AG04450 (cell line): Measurements from ENCODE around the gene TMCC1. TPM values are rescaled to one million over a fixed set of nuclear protein-coding genes. Genes with fewer than 3 reads are reported as not detected.

Experiments used
- CTCF ChIA-PET: fragments of 300-600, 350-600 bp; formaldehyde crosslinking; extraction: SDS; loops from one replicate; lab custom pipeline; 2022; ENCODE audit warnings: antibody characterized with exemption, inconsistent platforms; lab: Charles Lee
- POLR2A ChIA-PET: fragments of 350-600 bp; formaldehyde crosslinking; extraction: SDS; loops from one replicate; lab custom pipeline; 2021; ENCODE audit warnings: antibody characterized with exemption, inconsistent platforms; lab: Yijun Ruan, JAX
- DNase-seq: peaks from one replicate; pipeline ENCODE4 v3.0.0-alpha.2; 2011; ENCODE audit warnings: low read depth, low spot score
- H3K27ac ChIP-seq: one replicate; pipeline ENCODE4 v1.5.1; 2012; ENCODE audit warnings: low read depth, low read length, control low read depth
- H3K27me3 ChIP-seq: one replicate; pipeline ENCODE4 v1.6.0; 2012; ENCODE audit warnings: low read length; ENCODE audit not compliant: control insufficient read depth, insufficient read depth
- H3K4me3 ChIP-seq: 2 replicates; pipeline ENCODE4 v1.5.1; 2011; ENCODE audit warnings: mild to moderate bottlenecking, low read depth, low read length, control low read depth
- H3K9me3 ChIP-seq: 2 replicates; pipeline ENCODE4 v1.5.1; 2012; ENCODE audit warnings: low read length; ENCODE audit not compliant: control insufficient read depth, insufficient read depth
- polyA plus RNA-seq: library from polyadenylated mRNA; depleted of rRNA; stranded (reverse); fragments of >200 nt; gene quantifications from 2 replicates; pipeline ENCODE4 v1.2.3, GENCODE V29; 2011
- TF ChIP-seq, protein P1 (sequence below): IDR thresholded peaks from 2 replicates; pipeline ENCODE4 v1.5.1; 2011; ENCODE audit warnings: low read depth, low read length, control low read depth, inconsistent platforms

TMCC1 gene
- polyA plus RNA-seq, 1 experiment: 14.1 TPM

DNA sequence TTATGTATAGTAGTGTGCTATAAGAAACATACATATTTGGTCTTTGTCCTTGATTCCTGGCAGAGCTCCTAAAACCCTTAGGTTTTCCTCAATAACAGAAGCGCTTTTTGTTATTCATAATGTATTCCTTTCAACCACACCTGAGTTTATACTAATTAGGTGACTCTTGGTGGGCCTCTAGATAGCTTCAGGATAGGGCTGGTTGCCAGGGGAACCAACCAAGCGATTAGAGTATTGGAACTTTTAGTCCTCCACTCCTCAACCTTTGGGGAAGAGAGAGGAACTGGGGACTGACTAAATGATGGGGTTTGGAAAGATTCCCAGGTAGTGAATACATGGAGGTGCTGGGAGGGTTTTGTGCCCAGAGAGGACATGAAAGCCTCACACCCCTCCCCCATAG lies 24.6 kb downstream of the TMCC1 start:
- ChIA-PET CTCF (no interaction called here), POLR2A (no interaction called here)
- TF ChIP-seq, protein P1, sequence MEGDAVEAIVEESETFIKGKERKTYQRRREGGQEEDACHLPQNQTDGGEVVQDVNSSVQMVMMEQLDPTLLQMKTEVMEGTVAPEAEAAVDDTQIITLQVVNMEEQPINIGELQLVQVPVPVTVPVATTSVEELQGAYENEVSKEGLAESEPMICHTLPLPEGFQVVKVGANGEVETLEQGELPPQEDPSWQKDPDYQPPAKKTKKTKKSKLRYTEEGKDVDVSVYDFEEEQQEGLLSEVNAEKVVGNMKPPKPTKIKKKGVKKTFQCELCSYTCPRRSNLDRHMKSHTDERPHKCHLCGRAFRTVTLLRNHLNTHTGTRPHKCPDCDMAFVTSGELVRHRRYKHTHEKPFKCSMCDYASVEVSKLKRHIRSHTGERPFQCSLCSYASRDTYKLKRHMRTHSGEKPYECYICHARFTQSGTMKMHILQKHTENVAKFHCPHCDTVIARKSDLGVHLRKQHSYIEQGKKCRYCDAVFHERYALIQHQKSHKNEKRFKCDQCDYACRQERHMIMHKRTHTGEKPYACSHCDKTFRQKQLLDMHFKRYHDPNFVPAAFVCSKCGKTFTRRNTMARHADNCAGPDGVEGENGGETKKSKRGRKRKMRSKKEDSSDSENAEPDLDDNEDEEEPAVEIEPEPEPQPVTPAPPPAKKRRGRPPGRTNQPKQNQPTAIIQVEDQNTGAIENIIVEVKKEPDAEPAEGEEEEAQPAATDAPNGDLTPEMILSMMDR: no peak
- no peak for DNase-seq
- Histone ChIP-seq H3K4me3 (no peak overlapping the region), H3K27me3 (no peaks in the 10 kb centered on the region), H3K27ac (no peak overlapping the region), H3K9me3 (no peaks in the 10 kb centered on the region)

DNA sequence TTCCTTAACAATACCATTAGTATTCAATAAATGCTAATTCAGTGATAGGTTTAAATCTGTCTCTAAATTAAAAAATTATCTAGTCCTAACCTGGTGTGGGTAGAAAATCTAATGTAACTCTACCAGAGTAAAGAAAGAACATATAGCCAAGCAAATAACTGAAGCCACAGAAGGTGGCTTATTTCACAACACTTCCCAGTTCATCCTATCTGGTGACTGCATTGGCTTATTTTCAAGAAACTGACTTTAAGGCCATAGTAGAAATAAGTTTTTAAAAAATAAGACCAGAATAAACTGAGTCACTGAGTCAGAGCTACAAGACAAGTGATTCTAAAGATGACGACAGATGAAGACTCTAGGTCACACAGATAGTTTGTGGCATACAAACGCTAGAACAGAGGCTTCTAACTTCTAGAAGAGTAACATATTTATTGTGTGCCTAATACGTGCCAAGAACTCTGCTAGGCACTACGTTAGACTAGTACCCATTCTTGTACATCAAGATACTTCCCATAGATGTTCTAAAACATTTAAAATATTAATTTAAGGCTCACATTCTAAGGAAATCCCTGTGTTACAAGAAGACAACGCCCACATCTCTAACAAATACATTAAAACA lies 25.9 kb downstream of the TMCC1 start:
- Histone ChIP-seq H3K27ac (no peak overlapping the region), H3K4me3 (no peak overlapping the region), H3K27me3 (no peaks in the 10 kb centered on the region), H3K9me3 (no peaks in the 10 kb centered on the region)
- POLR2A ChIA-PET: interaction anchor here (0.6 kb wide), 1 partner anchor 34 kb away, joined by 3 read pairs; no protein-coding TSS in a partner anchor
- TF ChIP-seq, protein P1: no peak
- CTCF ChIA-PET: no interaction called here
- no peak for DNase-seq

DNA sequence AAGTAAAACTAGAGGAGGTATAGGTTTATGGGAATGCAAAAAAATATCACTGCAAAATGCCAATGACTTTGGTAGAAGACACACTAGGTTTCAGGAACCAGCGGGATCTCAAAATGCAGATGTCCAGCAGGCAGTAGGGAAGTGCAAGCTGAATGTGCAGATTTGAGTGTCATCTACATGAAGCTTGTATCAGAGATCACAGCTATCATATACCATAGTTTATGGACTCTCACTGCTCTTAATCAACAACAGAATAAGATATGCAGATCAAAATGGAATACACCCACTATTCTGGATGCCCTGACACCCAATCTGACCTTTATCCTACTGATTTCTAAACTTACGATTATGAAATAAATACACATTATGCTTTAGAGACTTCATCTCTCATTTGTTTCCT lies 27.7 kb downstream of the TMCC1 start:
- Histone ChIP-seq H3K4me3 (no peak overlapping the region), H3K27ac (no peak overlapping the region), H3K27me3 (no peaks in the 10 kb centered on the region), H3K9me3 (no peaks in the 10 kb centered on the region)
- no peak for DNase-seq
- ChIA-PET POLR2A (no interaction called here), CTCF (no interaction called here)
- TF ChIP-seq, protein P1: no peak

DNA sequence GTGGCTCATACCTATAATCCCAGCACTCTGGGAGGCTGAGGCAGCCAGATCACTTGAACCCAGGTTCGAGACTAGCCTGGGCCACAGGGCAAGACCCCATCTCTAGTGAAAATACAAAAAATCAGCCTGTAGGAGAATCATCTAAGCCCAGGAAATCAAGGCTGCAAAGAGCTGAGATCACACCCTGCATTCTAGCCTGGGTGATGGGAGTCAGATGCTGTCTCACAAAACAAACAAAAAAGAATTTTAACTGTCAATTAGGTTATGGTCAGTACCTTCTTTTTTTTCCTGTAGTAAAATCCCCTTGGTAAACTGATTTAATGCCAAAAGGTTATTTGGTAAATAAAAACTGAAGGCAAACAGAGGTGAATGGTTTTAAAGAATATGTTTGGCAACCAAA lies 29.0 kb downstream of the TMCC1 start:
- ChIA-PET POLR2A (no interaction called here), CTCF (interaction anchor here (0.6 kb wide), 2 partner anchors 40 to 461 kb away, joined by 3 read pairs; no protein-coding TSS in a partner anchor)
- Histone ChIP-seq H3K9me3 (no peaks in the 10 kb centered on the region), H3K27me3 (no peaks in the 10 kb centered on the region), H3K27ac (no peak overlapping the region), H3K4me3 (no peak overlapping the region)
- TF ChIP-seq, protein P1: no peak
- DNase-seq: no peak

DNA sequence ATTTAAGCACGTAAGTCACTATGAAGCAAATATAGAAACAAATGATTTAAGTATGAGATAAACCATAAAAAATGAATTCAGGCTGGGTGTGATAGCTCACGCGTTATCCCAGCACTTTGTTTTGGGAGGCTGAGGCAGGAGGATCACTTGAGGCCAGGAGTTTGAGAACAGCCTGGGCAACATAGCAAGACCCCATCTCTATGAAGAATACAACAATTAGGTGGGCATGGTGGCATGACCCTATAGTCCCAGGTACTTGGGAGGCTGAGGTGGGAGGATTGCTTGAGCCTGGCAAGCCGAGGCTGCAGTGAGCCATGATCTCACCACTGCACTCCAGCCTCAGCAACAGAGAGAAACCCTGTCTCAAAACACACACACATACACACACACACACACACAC lies 34.2 kb downstream of the TMCC1 start:
- TF ChIP-seq, protein P1: no peak
- no peaks in the 10 kb centered on the region for H3K9me3 ChIP-seq
- ChIA-PET CTCF (interaction anchor here (1.0 kb wide), 1 partner anchor 369 kb away, joined by 4 read pairs; no protein-coding TSS in a partner anchor), POLR2A (no interaction called here)
- no peak overlapping the region for H3K27ac ChIP-seq
- no peak for DNase-seq
- H3K27me3 ChIP-seq: no peaks in the 10 kb centered on the region
- no peak overlapping the region for H3K4me3 ChIP-seq
